Ovary (tissue), 9 donors: ENCODE measurements around the gene TNP2. TPM values are rescaled to one million over a fixed set of nuclear protein-coding genes. Genes with fewer than 3 reads are reported as not detected.
"Not testable (repeated sequence)": the region's sequence is repeated elsewhere in the genome, so short reads cannot be mapped to it uniquely, and the experiment has no call there.

ENCODE experiments used
- DNase-seq, 5 donors: peaks; one replicate each; pipeline ENCODE4 v3.0.0-alpha.2; 2019 to 2020
- H3K27ac ChIP-seq, 2 donors: fragments of 200-600 bp; one replicate each; pipeline versions ENCODE4 v1.5.1 to v1.8.0; 2019 to 2022
- H3K27me3 ChIP-seq: fragments of 200-600 bp; one replicate; pipeline ENCODE4 v1.8.0; 2022
- H3K36me3 ChIP-seq: fragments of 200-600 bp; sonication (generic); one replicate; pipeline ENCODE4 v1.5.1; 2019
- H3K4me1 ChIP-seq: one replicate; pipeline ENCODE4 v1.8.1; 2013; ENCODE audit warnings: mild to moderate bottlenecking, moderate library complexity; ENCODE audit not compliant: insufficient read depth
- H3K4me3 ChIP-seq: fragments of 200-600 bp; sonication (generic); one replicate; pipeline ENCODE4 v1.5.1; 2017
- H3K9me3 ChIP-seq, 2 donors: fragments of 200-600 bp in 1 of 2; sonication (generic) in 1 of 2; one replicate each; pipeline versions ENCODE4 v1.5.1 to v1.8.1; 2013 to 2019; ENCODE audit warnings: mild to moderate bottlenecking in 1 of 2, moderate library complexity in 1 of 2
- EP300 ChIP-seq: sonication (generic); formaldehyde crosslinking; IDR thresholded peaks from one replicate; pipeline ENCODE4 v1.6.1; 2017; ENCODE audit warnings: antibody characterized with exemption
- POLR2A ChIP-seq: fragments of 450-650 bp; IDR thresholded peaks from one replicate; pipeline ENCODE4 v1.6.1; 2017; ENCODE audit warnings: antibody characterized with exemption, mild to moderate bottlenecking, moderate library complexity
- WGBS, 3 donors: extraction: QIAGEN DNeasy Blood & Tissue Kit in 1 of 3; methylation state at CpG; one replicate each; pipeline versions ENCODE4 v1.1.5 to v1.1.7; 2013 to 2017; 5-methylcytosine and 5-hydroxymethylcytosine counted together
- intact Hi-C, 4 donors: fragments of 100-400 bp; cut with DNase I; formaldehyde crosslinking; loops; one replicate each; pipeline versions ENCODE4 v1.11.0 to v1.15.1; 2022 to 2023
- polyA plus RNA-seq, 2 donors: library from polyadenylated mRNA; stranded (reverse); fragments of 200-250 nt in 1 of 2; fragments of 350-450 nt in 1 of 2; fragmentation: Illumina TruSeq in 1 of 2; extraction: RNeasy Lipid Tissue Mini Kit (QIAGEN cat#74804) in 1 of 2; gene quantifications; one replicate each; pipeline ENCODE4 v1.2.3, GENCODE V29; 2013 to 2014
- total RNA-seq, 7 donors: library from RNA; depleted of rRNA in 2 of 7; stranded (reverse); fragments of >200 nt in 2 of 7; fragmentation: NEBNext Ultra II Directional in 3 of 7; extraction: Animal tissue kit (Norgen Biotek cat#: 25700) in 3 of 7; gene quantifications; one replicate each; pipeline versions ENCODE4 v1.1.0 to v1.2.4, GENCODE V29; 2016 to 2023
- TF ChIP-seq, protein P1 (sequence below), 3 donors: fragments of 450-650 bp in 2 of 3; fragments of 200-600 bp in 1 of 3; IDR thresholded peaks; one replicate each; pipeline versions ENCODE4 v1.5.1 to v1.8.0; 2016 to 2022; ENCODE audit warnings: antibody characterized with exemption in 3 of 3, mild to moderate bottlenecking in 1 of 3
- donor health status: DM: no; HTN: no; CAD: no; lungs with moderate emphysema.
- donor health status: DM: no; HTN: no; CAD: no.
- donor health status: Bipolar disorder and iron deficiency.
- donor health status: DM: yes; HTN: yes; CAD: no.
- donor health status: DM: no; HTN: no; CAD: no.
- donor health status: DM: yes; HTN: yes; CAD: no.

TNP2 gene
- total and polyA plus RNA-seq, 9 donors: not detected

- H3K27me3 ChIP-seq: no peaks in the 10 kb centered on the region
- H3K36me3 ChIP-seq: no peaks in the 10 kb centered on the region
- TF ChIP-seq, protein P1, sequence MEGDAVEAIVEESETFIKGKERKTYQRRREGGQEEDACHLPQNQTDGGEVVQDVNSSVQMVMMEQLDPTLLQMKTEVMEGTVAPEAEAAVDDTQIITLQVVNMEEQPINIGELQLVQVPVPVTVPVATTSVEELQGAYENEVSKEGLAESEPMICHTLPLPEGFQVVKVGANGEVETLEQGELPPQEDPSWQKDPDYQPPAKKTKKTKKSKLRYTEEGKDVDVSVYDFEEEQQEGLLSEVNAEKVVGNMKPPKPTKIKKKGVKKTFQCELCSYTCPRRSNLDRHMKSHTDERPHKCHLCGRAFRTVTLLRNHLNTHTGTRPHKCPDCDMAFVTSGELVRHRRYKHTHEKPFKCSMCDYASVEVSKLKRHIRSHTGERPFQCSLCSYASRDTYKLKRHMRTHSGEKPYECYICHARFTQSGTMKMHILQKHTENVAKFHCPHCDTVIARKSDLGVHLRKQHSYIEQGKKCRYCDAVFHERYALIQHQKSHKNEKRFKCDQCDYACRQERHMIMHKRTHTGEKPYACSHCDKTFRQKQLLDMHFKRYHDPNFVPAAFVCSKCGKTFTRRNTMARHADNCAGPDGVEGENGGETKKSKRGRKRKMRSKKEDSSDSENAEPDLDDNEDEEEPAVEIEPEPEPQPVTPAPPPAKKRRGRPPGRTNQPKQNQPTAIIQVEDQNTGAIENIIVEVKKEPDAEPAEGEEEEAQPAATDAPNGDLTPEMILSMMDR (IDR thresholded peaks at IDR 0.05): no peak
- no peak for TF ChIP-seq EP300
- no peak for TF ChIP-seq POLR2A
- H3K4me1 ChIP-seq: peaks cover 4% of the 10 kb centered on the region
- WGBS, 3 donors: 94 to 95% (median 95%) methylated on average over 4 of the region's 4 CpGs
- intact Hi-C loops: no loop called here
- no peak for DNase-seq
- no peak overlapping the region for H3K4me3 ChIP-seq
- no peak overlapping the region for H3K27ac ChIP-seq
- no peaks in the 10 kb centered on the region for H3K9me3 ChIP-seq
These were observed 26.5 kb upstream of the TNP2 start for GRCh38 chr16:11295672-11296071.

- H3K36me3 ChIP-seq: no peaks in the 10 kb centered on the region
- H3K9me3 ChIP-seq: no peaks in the 10 kb centered on the region
- intact Hi-C loops: no loop called here
- WGBS, 3 donors: 88 to 93% (median 90%) methylated on average over 7 of the region's 7 CpGs
- TF ChIP-seq POLR2A: no peak
- TF ChIP-seq EP300: no peak
- TF ChIP-seq, protein P1 (IDR thresholded peaks at IDR 0.05): no peak
- no peak overlapping the region for H3K27ac ChIP-seq
- peaks cover 1% of the 10 kb centered on the region for H3K4me1 ChIP-seq
- H3K4me3 ChIP-seq: no peak overlapping the region
- no peak for DNase-seq
- H3K27me3 ChIP-seq: no peaks in the 10 kb centered on the region
These were observed 23.1 kb upstream of the TNP2 start for GRCh38 chr16:11292076-11292748.

- Histone ChIP-seq H3K4me1 (no peaks in the 10 kb centered on the region), H3K9me3 (no peaks in the 10 kb centered on the region), H3K27ac (no peak overlapping the region), H3K36me3 (no peaks in the 10 kb centered on the region), H3K27me3 (no peaks in the 10 kb centered on the region), H3K4me3 (no peak overlapping the region)
- 52 to 55% (median 53%) methylated on average over 10 of the region's 10 CpGs for whole genome bisulfite sequencing, 3 donors
- intact Hi-C loops: no loop called here
- TF ChIP-seq POLR2A: no peak
- TF ChIP-seq EP300: no peak
- TF ChIP-seq, protein P1 (IDR thresholded peaks at IDR 0.05): no peak
- DNase-seq: no peak
These were observed 22.1 kb upstream of the TNP2 start for GRCh38 chr16:11291091-11291703.

DNA sequence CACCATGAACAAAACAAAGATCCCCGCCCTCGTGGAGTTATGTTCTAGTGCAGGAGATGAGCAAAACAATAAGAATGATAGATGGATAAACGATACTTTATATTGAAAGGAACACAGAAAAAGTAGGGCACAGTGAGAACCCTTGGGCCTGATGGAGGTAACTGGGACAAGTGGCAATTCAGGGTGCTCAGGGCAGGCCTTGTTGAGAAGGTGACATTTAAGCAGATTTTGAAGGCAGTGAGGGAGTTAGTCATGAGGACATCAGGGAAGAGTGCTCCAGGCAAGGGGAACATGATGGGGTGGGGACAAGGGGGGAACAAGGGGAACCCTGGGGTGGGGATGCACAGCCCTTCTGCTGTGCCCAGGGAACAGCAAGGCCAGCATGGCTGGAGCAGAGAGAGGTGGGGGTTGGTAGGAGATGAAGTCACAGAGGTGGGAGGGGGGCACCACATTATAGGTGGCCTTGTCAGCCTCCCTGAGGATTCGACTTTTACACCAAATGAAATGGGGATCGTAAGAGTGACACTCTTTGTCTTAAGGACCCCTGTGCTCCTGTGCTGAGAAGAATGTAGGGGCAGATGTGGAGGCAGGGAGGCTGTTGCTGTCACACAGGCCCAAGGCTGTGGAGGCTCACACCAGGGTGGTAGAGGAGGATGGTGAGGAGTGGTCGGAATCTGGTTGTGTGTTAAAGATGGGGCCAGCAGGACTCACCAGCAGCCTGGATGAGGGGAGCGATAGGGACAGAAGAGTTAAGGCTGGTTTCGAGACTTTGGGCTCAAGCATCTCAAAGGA lies 21.2 kb upstream of the TNP2 start:
- intact Hi-C loops: no loop called here
- Histone ChIP-seq H3K27me3 (no peaks in the 10 kb centered on the region), H3K9me3 (no peaks in the 10 kb centered on the region), H3K27ac (no peak overlapping the region), H3K36me3 (no peaks in the 10 kb centered on the region), H3K4me3 (no peak overlapping the region), H3K4me1 (no peaks in the 10 kb centered on the region)
- TF ChIP-seq EP300: no peak
- TF ChIP-seq, protein P1 (IDR thresholded peaks at IDR 0.05): no peak
- TF ChIP-seq POLR2A: no peak
- WGBS, 3 donors: 91 to 95% (median 94%) methylated on average over 8 of the region's 8 CpGs
- no peak for DNase-seq

- not testable (repeated sequence) for DNase-seq
These were observed 20.6 kb upstream of the TNP2 start for GRCh38 chr16:11289696-11290095.

More at GRCh38 chr16:11289696-11290095, 20.6 kb upstream of the TNP2 start:
- H3K9me3 ChIP-seq, H3K4me1 ChIP-seq, H3K27me3 ChIP-seq, H3K36me3 ChIP-seq, H3K4me3 ChIP-seq, H3K27ac ChIP-seq, intact Hi-C loops: not testable (repeated sequence)
- 90 to 95% (median 93%) methylated on average over 4 of the region's 4 CpGs for WGBS, 3 donors
